22Rv1 (cell line): Measurements from ENCODE around the gene BMP7.
"Not testable (repeated sequence)": the region's sequence is repeated elsewhere in the genome, so short reads cannot be mapped to it uniquely, and the experiment has no call there.

Source experiments
- H3K27ac ChIP-seq: fragments of 450-650 bp; 2 replicates; pipeline ENCODE4 v1.5.1; 2017
- CTCF ChIP-seq: fragments of 450-650 bp; IDR thresholded peaks from 2 replicates; pipeline ENCODE4 v1.5.1; 2017; ENCODE audit warnings: mild to moderate bottlenecking
- ZFX ChIP-seq: fragments of 450-650 bp; IDR thresholded peaks from 2 replicates; pipeline ENCODE4 v1.6.1; 2017; ENCODE audit warnings: antibody characterized with exemption, borderline replicate concordance

The BMP7 gene

GRCh38 chr20:57192311-57192710, 74.1 kb downstream of the BMP7 start:
- no peak overlapping the region for H3K27ac ChIP-seq
- TF ChIP-seq ZFX (no peak), CTCF (no peak)

GRCh38 chr20:57191265-57191638, 75.2 kb downstream of the BMP7 start:
- not testable (repeated sequence) for H3K27ac ChIP-seq

- TF ChIP-seq CTCF (no peak), ZFX (no peak)
- H3K27ac ChIP-seq = no peak overlapping the region
Measured at GRCh38 chr20:57190536-57191264, 75.7 kb downstream of the BMP7 start.

GRCh38 chr20:57189713-57190112, 76.7 kb downstream of the BMP7 start:
- no peak overlapping the region for H3K27ac ChIP-seq
- no peak for TF ChIP-seq ZFX
- TF ChIP-seq CTCF = no peak

GRCh38 chr20:57188576-57189079, 77.8 kb downstream of the BMP7 start:
- no peak overlapping the region for H3K27ac ChIP-seq
- TF ChIP-seq ZFX (no peak), CTCF (no peak)

GRCh38 chr20:57188056-57188455, 78.4 kb downstream of the BMP7 start:
- TF ChIP-seq CTCF = no peak
- TF ChIP-seq ZFX = no peak
- no peak overlapping the region for H3K27ac ChIP-seq

GRCh38 chr20:57187068-57187634, 79.3 kb downstream of the BMP7 start:
- TF ChIP-seq ZFX = no peak
- no peak for TF ChIP-seq CTCF

More at GRCh38 chr20:57187068-57187634, 79.3 kb downstream of the BMP7 start:
- no peak overlapping the region for H3K27ac ChIP-seq
